ENCODE results near the gene CHD2. TPM values are rescaled to one million over a fixed set of nuclear protein-coding genes. Genes with fewer than 3 reads are reported as not detected.

The CHD2 gene
- total and polyA plus RNA-seq, 4 donors, result 39.4 to 547 (median 76.3) TPM

GRCh38 chr15:92962914-92963313 lies 62.8 kb downstream of the CHD2 start:
- ATAC-seq (ENCODE audit: insufficient read depth, low FRiP score), result no peak
- no peak for TF ChIP-seq CTCF (IDR thresholded peaks at IDR 0.05; ENCODE audit: control extremely low read depth, extremely low read depth)
- peaks cover 0 to 5% (median under 1%) of the 10 kb centered on the region in 4 donors for H3K9me3 ChIP-seq (ENCODE audit: control insufficient read depth in 4 of 4, insufficient read depth in 3 of 4, low read length in 3 of 4)
- no peak overlapping the region for H3K4me3 ChIP-seq
- WGBS, 2 donors, result 91 to 100% methylated on average over 1 of the region's 1 CpG
- H3K36me3 ChIP-seq (ENCODE audit: control insufficient read depth in 4 of 4, insufficient read depth in 4 of 4, low read length in 4 of 4), result peaks cover 7 to 54% (median 26%) of the 10 kb centered on the region in 4 donors
- DNase-seq, result no peak
- no peak overlapping the region for H3K9ac ChIP-seq (ENCODE audit: insufficient read depth in 1 of 2, low read length in 2 of 2)
- no peaks in the 10 kb centered on the region for H3K27me3 ChIP-seq (ENCODE audit: control insufficient read depth in 3 of 3, insufficient read depth in 3 of 3, low read length in 2 of 3)
- H3K27ac ChIP-seq (ENCODE audit: low read depth in 1 of 2, low read length in 1 of 2), result no peak overlapping the region
- H3K4me1 ChIP-seq (ENCODE audit: control insufficient read depth in 5 of 5, insufficient read depth in 5 of 5, low read length in 5 of 5), result peaks cover 0 to 2% (median 0%) of the 10 kb centered on the region in 5 donors

- Histone ChIP-seq H3K4me3 (no peak overlapping the region), H3K9me3 (ENCODE audit: control insufficient read depth in 4 of 4, insufficient read depth in 3 of 4, low read length in 3 of 4) (peaks cover 0 to 5% (median under 1%) of the 10 kb centered on the region in 4 donors), H3K4me1 (ENCODE audit: control insufficient read depth in 5 of 5, insufficient read depth in 5 of 5, low read length in 5 of 5) (no peaks in the 10 kb centered on the region), H3K36me3 (ENCODE audit: control insufficient read depth in 4 of 4, insufficient read depth in 4 of 4, low read length in 4 of 4) (peaks cover 6 to 53% (median 27%) of the 10 kb centered on the region in 4 donors), H3K27ac (ENCODE audit: low read depth in 1 of 2, low read length in 1 of 2) (no peak overlapping the region), H3K27me3 (ENCODE audit: control insufficient read depth in 3 of 3, insufficient read depth in 3 of 3, low read length in 2 of 3) (no peaks in the 10 kb centered on the region), H3K9ac (ENCODE audit: insufficient read depth in 1 of 2, low read length in 2 of 2) (no peak overlapping the region)
- ATAC-seq (ENCODE audit: insufficient read depth, low FRiP score) (no peak), DNase-seq (no peak)
- WGBS, 2 donors, result 80 to 90% methylated on average over 2 of the region's 2 CpGs
- no peak for TF ChIP-seq CTCF (IDR thresholded peaks at IDR 0.05; ENCODE audit: control extremely low read depth, extremely low read depth)
These were observed 63.7 kb downstream of the CHD2 start for GRCh38 chr15:92963794-92964193.

- no peak for TF ChIP-seq CTCF (IDR thresholded peaks at IDR 0.05; ENCODE audit: control extremely low read depth, extremely low read depth)
- WGBS, 2 donors, result 89 to 95% methylated on average over 5 of the region's 5 CpGs
- no peak overlapping the region for H3K9ac ChIP-seq (ENCODE audit: insufficient read depth in 1 of 2, low read length in 2 of 2)
- no peaks in the 10 kb centered on the region for H3K9me3 ChIP-seq (ENCODE audit: control insufficient read depth in 4 of 4, insufficient read depth in 3 of 4, low read length in 3 of 4)
- no peak for ATAC-seq (ENCODE audit: insufficient read depth, low FRiP score)
- no peak overlapping the region for H3K27ac ChIP-seq (ENCODE audit: low read depth in 1 of 2, low read length in 1 of 2)
- H3K4me1 ChIP-seq (ENCODE audit: control insufficient read depth in 5 of 5, insufficient read depth in 5 of 5, low read length in 5 of 5), result no peaks in the 10 kb centered on the region
- no peak overlapping the region for H3K4me3 ChIP-seq
- no peaks in the 10 kb centered on the region for H3K27me3 ChIP-seq (ENCODE audit: control insufficient read depth in 3 of 3, insufficient read depth in 3 of 3, low read length in 2 of 3)
- no peak for DNase-seq
- H3K36me3 ChIP-seq (ENCODE audit: control insufficient read depth in 4 of 4, insufficient read depth in 4 of 4, low read length in 4 of 4), result peaks cover 12 to 61% (median 26%) of the 10 kb centered on the region in 4 donors
These were observed 69.0 kb downstream of the CHD2 start for GRCh38 chr15:92968926-92969651.
